ENCODE results near the gene BRS3. TPM values are rescaled to one million over a fixed set of nuclear protein-coding genes. Genes with fewer than 3 reads are reported as not detected.

Gene BRS3
- total RNA-seq, 2 experiments from 2014 or later = not detected

- DNase-seq = peak; percentile 93
- peak; percentile 81 for ATAC-seq
- no peaks in the 10 kb centered on the region for H3K27me3 Mint-ChIP-seq
- H3K4me3 Mint-ChIP-seq = peak overlapping the region; percentile 95
- H3K4me1 Mint-ChIP-seq (ENCODE audit: low read depth) = peaks cover 10% of the 10 kb centered on the region
- H3K9me3 Mint-ChIP-seq = no peaks in the 10 kb centered on the region
- TF ChIP-seq CTCF (IDR thresholded peaks at IDR 0.05) = no peak
- peaks cover 5% of the 10 kb centered on the region for H3K36me3 Mint-ChIP-seq (ENCODE audit: low read depth)
- ChIA-PET POLR2A (interaction anchor here (0.6 kb wide), 1 partner anchor 20 kb away, joined by 3 read pairs; no protein-coding TSS in a partner anchor), CTCF (interaction anchor here (1.8 kb wide), 1 partner anchor 80 kb away, joined by 6 read pairs; no protein-coding TSS in a partner anchor)
- intact Hi-C loops (cut with micrococcal nuclease) = loop anchor here (5.0 to 10.0 kb wide), 2 partner anchors 80 to 198 kb away; no protein-coding TSS in a partner anchor
- H3K27ac Mint-ChIP-seq = peak overlapping the region; percentile 94
Observed at GRCh38 chrX:136496764-136497555, 9.2 kb downstream of the BRS3 start.

- intact Hi-C loops (cut with micrococcal nuclease) = loop anchor here (5.0 to 10.0 kb wide), 2 partner anchors 80 to 197 kb away; no protein-coding TSS in a partner anchor
- no peak for TF ChIP-seq CTCF (IDR thresholded peaks at IDR 0.05)
- ChIA-PET CTCF (interaction anchor here (1.8 kb wide), 1 partner anchor 80 kb away, joined by 6 read pairs; no protein-coding TSS in a partner anchor), POLR2A (no interaction called here)
- H3K27ac Mint-ChIP-seq = peak within 1 kb of the TSS; percentile 95
- H3K9me3 Mint-ChIP-seq = no peaks in the 10 kb centered on the region
- ATAC-seq (peak; percentile 1), DNase-seq (no peak)
- peaks cover 10% of the 10 kb centered on the region for H3K4me1 Mint-ChIP-seq (ENCODE audit: low read depth)
- peak within 1 kb of the TSS; percentile 95 for H3K4me3 Mint-ChIP-seq
- peaks cover 5% of the 10 kb centered on the region for H3K36me3 Mint-ChIP-seq (ENCODE audit: low read depth)
- no peaks in the 10 kb centered on the region for H3K27me3 Mint-ChIP-seq
Observed at GRCh38 chrX:136497556-136498052, 9.9 kb downstream of the BRS3 start, which contains the start of gene HTATSF1. Gene HTATSF1 (plus strand): TSS chrX:136497592. CDS start chrX:136497685, 93 bp downstream.

GRCh38 chrX:136519069-136519468 is 31.3 kb downstream of the BRS3 start:
- no peak for TF ChIP-seq CTCF (IDR thresholded peaks at IDR 0.05)
- Mint-ChIP-seq H3K27ac (no peak overlapping the region), H3K4me1 (ENCODE audit: low read depth) (no peaks in the 10 kb centered on the region), H3K4me3 (no peak overlapping the region), H3K27me3 (no peaks in the 10 kb centered on the region), H3K9me3 (no peaks in the 10 kb centered on the region), H3K36me3 (ENCODE audit: low read depth) (no peaks in the 10 kb centered on the region)
- POLR2A ChIA-PET = no interaction called here
- CTCF ChIA-PET = no interaction called here
- DNase-seq = no peak
- intact Hi-C loops (cut with micrococcal nuclease) = no loop called here
- no peak for ATAC-seq

GRCh38 chrX:136523770-136524169 is 36.0 kb downstream of the BRS3 start:
- no peak for ATAC-seq
- H3K27ac Mint-ChIP-seq = no peak overlapping the region
- POLR2A ChIA-PET = no interaction called here

More at GRCh38 chrX:136523770-136524169, 36.0 kb downstream of the BRS3 start:
- CTCF ChIA-PET = no interaction called here
- H3K36me3 Mint-ChIP-seq (ENCODE audit: low read depth) = no peaks in the 10 kb centered on the region
- H3K4me1 Mint-ChIP-seq (ENCODE audit: low read depth) = no peaks in the 10 kb centered on the region
- no peak for DNase-seq
- no peaks in the 10 kb centered on the region for H3K27me3 Mint-ChIP-seq
- no peaks in the 10 kb centered on the region for H3K9me3 Mint-ChIP-seq
- H3K4me3 Mint-ChIP-seq = no peak overlapping the region
- TF ChIP-seq CTCF (IDR thresholded peaks at IDR 0.05) = no peak
- intact Hi-C loops (cut with micrococcal nuclease) = no loop called here
